Measurements from ENCODE around the gene TBC1D10B. TPM values are rescaled to one million over a fixed set of nuclear protein-coding genes. Genes with fewer than 3 reads are reported as not detected.

The TBC1D10B gene, protein sequence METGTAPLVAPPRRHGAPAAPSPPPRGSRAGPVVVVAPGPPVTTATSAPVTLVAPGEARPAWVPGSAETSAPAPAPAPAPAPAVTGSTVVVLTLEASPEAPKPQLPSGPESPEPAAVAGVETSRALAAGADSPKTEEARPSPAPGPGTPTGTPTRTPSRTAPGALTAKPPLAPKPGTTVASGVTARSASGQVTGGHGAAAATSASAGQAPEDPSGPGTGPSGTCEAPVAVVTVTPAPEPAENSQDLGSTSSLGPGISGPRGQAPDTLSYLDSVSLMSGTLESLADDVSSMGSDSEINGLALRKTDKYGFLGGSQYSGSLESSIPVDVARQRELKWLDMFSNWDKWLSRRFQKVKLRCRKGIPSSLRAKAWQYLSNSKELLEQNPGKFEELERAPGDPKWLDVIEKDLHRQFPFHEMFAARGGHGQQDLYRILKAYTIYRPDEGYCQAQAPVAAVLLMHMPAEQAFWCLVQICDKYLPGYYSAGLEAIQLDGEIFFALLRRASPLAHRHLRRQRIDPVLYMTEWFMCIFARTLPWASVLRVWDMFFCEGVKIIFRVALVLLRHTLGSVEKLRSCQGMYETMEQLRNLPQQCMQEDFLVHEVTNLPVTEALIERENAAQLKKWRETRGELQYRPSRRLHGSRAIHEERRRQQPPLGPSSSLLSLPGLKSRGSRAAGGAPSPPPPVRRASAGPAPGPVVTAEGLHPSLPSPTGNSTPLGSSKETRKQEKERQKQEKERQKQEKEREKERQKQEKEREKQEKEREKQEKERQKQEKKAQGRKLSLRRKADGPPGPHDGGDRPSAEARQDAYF
- 23.7 TPM for total RNA-seq
- long read RNA-seq, transcript TBC1D10B-201 (9 exons, 3,350 nt): major isoform, 19 of 34 reads
- long read RNA-seq, partial matches to known transcripts: 5 of 34 reads
- long read RNA-seq, other reads (novel, unspliced or antisense): 10 of 34 reads

DNA sequence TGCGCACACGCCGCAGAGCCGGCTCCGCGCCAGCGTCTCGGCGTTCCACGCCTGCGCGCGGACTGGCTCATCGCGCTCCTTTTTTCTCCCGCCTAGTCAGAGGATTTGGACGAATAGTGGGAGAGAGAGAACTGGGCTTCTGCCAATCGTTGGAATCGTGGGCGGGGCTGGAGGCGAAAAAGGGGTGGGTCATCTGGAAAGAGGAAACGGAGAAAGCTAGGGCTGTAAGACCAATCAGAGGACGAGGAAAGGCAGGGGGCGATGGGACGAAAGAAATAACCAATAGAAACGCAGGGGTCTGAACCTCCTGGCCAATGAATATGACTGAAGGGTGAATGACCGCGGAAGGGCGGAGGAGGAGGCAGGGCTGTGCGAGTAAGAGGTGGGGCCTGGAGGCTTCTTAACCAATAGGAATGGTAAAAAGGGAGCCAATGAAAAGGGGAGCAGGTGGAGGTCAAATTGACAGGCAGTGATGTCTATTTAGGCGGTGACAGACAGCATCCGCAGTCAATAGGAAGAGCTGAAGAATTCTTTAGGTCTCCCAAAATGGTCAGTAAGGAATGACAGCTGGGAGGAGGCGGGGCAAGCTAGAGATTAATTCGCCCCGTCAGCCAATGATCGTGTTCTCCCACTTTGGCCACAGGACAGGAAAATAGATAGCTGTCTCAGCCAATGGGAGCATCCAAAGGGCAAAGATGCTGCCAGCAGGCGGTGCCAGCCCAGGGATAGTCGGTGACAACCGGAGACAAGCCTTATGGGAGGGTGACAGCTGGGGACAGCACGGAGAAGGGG, at the start of gene TBC1D10B:
Gene TBC1D10B, minus strand, starts transcription at position 39 of the 792 bp plus-strand sequence. CDS start 311 bp downstream, outside the sequence.
- peak; percentile 98 for DNase-seq (ENCODE audit: low spot score)
- intact Hi-C loops (cut with DNase I): no loop called here

DNA sequence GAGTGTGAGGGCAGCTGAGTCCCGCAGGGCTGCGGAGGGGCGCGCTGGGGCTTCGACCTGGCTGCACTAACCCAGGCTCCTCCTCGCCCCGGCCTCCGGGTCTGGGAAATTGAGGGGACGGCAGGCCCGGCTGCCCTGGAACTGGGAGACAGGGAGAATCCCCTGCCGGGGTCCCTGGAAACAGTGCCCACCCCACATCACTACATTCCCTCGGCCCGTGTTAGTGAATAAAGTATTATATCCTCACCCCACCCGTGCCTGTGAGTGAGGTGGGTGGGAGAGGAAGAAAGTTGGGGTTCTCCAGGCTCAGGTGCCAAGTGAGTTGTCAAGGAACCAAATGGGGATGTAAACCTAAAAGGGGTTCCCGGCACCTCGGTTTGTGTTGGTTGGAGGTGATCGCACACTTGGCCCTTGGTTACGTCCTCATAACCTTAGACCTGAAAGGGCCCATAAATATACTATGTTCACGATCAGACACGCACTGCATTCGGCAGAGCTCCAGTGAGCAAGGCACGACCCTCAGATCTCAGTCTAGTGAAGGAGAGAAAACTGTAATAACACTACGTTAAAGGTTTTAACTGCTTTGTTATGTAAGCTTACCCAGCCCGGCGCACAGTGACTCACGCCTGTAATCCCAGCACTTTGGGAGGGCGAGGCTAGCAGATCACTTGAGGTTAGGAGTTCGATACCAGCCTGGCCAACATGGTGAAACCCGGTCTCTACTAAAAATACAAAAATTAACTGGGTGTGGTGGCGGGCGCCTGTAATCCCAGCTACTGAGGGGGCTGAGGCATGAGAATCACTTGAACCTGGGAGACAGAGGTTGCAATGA, 48.3 kb upstream of the TBC1D10B start:
- DNase-seq (ENCODE audit: low spot score): no peak
- intact Hi-C loops (cut with DNase I): loop anchor here (10.0 kb wide), 1 partner anchor 324 kb away; the partner anchor contains the start of genes TBX6 and YPEL3

DNA sequence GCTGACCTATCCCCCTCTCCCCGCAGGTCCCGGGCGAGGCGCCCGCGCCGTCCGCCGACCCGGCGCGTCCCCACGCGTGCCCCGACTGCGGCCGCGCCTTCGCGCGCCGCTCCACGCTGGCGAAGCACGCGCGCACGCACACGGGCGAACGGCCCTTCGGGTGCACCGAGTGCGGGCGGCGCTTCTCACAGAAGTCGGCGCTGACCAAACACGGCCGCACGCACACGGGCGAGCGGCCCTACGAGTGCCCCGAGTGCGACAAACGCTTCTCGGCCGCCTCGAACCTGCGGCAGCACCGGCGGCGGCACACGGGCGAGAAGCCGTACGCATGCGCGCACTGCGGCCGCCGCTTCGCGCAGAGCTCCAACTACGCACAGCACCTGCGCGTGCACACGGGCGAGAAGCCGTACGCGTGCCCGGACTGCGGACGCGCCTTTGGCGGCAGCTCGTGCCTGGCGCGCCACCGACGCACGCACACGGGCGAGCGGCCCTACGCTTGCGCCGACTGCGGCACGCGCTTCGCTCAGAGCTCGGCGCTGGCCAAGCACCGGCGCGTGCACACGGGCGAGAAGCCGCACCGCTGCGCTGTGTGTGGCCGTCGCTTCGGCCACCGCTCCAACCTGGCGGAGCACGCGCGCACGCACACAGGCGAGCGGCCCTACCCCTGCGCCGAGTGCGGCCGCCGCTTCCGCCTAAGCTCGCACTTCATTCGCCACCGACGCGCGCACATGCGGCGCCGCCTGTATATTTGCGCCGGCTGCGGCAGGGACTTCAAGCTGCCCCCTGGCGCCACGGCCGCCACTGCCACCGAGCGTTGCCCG, 47.4 kb upstream of the TBC1D10B start:
- intact Hi-C loops (cut with DNase I): loop anchor here (10.0 kb wide), 1 partner anchor 323 kb away; the partner anchor contains the start of genes TBX6 and YPEL3
- peak; percentile 89 for DNase-seq (ENCODE audit: low spot score)

DNA sequence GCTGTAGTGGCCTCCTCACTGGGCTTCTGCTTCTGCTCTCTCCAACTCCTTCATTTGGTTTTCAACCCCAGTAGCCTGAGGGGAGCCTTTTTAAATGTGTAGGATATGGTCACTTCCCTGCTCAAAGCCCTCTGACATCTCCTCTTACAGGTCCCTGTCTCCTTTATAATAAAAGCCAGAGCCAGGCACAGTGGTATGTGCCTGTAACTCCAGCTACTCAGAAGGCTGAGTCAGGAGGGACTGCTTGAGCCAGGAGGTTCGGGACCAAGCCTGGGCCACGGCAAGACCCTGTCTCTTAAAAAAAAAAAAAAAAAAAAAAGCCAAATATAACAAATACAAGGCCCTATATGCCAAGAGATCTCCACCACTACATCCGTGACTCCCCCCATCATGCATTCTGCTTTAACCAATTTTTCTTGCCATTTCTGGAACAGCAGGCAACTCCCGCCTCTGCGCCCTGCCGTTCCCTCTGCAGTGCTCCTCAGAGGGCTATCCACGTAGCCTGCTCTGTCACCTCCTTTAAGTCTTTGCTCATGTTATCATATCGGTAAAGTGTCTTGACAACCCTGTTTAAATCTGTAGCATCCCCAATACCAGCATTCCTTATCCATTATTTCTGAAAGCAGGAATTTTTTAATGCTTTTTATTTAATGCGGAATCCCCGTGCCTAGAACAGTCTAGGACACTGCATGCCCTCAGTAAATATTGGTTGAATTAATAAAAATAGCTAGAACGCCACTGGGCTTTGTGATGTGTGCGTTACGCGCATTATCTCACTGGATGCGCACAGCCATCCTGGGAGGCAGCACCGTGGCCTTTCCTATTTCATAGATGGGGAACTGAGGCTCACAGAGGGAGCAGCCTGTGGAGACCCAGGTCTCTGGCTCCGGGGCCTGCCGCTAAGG, 46.6 kb upstream of the TBC1D10B start:
- DNase-seq (ENCODE audit: low spot score): no peak
- intact Hi-C loops (cut with DNase I): loop anchor here (10.0 kb wide), 1 partner anchor 322 kb away; the partner anchor contains the start of genes TBX6 and YPEL3

DNA sequence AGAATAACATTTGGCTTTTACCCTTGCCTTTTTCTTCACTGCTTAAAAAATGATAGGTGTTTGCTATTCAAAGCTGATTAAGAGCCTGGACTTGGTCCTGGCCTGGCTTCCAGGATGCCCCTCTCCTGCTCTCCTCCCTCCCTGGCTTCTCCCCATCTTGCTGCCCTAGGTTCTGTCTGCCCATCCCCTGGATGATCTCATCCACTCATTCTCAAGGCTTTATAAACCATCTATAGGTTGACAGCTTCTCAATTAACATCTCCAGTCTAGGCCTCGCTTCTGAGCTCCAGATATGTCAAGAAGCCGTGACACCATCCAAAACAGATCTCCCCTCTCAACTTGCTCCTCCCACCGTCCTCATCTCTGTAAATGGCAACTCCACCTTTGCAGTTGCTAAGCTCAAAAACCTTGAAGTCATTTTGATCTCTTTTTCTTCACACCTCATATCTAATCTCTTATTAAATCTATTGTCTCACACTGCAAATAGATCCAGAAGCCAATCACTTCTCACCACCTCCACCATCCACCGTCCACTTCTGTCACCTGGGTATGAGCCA, 45.8 kb upstream of the TBC1D10B start:
- intact Hi-C loops (cut with DNase I): loop anchor here (10.0 kb wide), 1 partner anchor 321 kb away; the partner anchor contains the start of genes TBX6 and YPEL3

DNA sequence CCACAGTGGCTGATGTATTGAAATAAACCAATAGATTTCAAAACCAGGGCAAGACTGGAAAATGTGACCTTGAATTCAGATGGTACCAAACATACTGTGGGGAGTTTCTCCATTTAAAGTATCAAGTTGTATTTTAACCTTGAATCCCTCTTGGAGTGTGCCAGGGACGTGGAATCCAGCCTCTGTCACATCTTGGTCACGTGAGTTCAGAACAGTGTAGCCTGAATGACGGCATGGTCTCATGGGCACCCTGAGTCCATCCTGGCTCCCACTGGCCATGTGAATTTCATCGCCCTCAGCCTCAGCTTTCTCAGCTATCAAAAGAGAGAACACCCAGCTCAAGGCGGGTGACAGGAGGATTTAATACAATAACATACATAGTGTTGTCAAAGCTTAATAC, 43.9 kb upstream of the TBC1D10B start:
- no peak for DNase-seq (ENCODE audit: low spot score)
- intact Hi-C loops (cut with DNase I): loop anchor here (10.0 kb wide), 1 partner anchor 319 kb away; the partner anchor contains the start of genes TBX6 and YPEL3

More for the DNA sequence above, 45.8 kb upstream of the TBC1D10B start:
- no peak for DNase-seq (ENCODE audit: low spot score)

DNA sequence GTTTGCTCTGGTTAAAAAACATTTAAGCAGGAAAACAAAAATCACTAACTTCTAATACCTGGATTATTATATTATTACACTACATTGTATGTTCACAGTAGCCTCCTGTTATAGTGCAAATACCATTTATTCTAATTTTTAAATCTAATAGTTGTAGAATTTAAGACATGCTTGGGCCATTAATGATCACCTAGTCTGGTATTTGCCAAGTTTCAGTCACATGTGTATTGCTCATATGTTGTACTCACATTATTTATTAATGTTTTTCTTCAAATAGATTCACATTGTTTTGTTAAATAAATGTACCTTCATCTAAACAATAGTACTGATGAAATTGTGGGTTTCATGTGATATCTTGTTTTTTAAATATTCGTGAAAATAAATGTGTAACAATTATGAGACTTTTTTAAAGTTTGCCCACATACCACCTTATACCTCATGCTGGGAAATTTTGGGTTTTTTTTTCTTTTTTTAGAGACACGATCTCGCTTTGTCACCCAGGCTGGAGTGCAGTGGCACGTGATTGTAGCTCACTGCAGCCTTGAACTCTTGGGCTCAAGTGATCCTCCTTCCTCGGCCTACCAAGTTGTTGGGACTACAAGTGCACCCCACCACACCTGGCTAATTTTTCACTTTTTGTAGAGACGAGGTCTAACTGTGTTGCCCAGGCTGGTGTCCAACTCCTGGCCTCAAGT, 43.0 kb upstream of the TBC1D10B start:
- intact Hi-C loops (cut with DNase I): loop anchor here (10.0 kb wide), 1 partner anchor 318 kb away; the partner anchor contains the start of genes TBX6 and YPEL3
- DNase-seq (ENCODE audit: low spot score): no peak

DNA sequence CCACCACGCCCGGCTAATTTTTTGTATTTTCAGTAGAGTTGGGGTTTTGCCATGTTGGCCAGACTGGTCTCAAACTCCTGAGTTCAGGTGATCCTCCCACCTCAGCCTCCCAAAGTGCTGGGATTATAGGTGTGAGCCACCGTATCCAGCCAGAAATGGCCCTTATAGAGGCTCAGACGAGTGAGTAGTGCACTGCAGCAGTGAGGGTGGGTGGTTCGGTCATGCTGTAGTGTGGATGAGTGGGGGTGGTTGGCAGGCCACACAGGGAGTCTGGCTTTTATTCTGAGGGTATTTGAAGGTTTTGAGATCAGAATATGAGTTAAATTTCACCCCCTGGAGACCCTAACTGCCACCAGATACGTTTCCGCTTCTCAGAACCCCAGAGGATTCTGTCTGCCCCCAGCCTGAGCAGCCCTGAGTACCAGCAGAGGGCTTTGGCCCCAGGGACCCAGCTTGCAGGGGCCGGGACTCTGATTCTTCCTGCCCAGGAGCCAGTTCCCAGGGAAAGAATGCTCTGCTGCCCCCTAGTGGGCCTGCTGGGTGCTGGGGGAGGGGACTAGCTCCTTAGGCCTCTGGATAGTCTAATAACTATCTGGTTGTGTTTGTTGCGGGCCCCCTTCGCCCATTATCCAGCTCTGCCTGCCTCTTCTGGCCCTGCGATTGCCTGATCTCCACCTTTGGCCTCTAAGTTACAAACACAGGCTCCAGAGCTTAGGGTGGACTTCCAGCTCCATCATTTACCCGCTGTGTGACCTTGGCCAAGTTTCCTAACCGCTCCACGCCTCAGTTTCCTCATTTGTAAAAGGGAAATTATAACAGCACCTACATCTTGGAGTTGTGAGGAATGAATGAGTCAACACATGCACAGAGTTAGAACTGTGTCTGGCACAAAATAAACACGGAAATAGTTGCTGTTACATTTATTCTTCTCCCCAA, 39.1 kb upstream of the TBC1D10B start:
- DNase-seq (ENCODE audit: low spot score): peak; percentile 95
- intact Hi-C loops (cut with DNase I): loop anchor here (10.0 kb wide), 1 partner anchor 315 kb away; the partner anchor contains the start of genes TBX6 and YPEL3

DNA sequence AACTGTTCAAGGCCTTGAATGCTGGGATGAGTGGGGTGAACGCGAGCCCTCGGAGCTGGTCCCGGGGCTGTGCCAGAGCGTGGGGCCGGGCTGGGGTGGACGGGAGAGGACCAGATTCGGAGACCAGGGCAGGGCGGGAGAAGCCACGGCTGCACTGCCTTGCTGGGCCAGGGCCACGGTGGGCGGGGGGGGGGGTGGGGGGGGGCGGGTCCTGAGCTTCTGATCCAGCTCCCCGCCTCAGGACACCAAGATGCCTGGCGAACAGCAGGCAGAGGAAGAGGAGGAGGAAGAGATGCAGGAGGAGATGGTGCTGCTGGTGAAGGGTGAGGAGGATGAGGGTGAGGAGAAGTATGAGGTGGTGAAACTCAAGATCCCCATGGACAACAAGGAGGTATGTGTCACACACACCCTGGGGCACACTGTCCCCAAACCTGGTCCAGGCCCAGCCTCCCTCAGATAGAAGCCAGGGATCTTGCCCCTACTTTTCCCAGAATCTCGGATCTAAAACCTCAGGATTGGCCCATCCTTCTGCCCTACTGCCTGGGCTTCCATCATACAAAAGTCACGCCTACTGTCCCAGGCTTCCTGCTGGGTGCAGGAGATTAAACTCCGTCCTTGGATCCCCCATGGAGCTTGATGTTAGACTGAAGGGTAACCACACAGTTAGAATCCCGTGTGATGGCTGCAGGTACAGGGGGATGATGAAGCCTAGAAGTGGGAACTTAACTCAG, 37.7 kb upstream of the TBC1D10B start:
- no peak for DNase-seq (ENCODE audit: low spot score)
- intact Hi-C loops (cut with DNase I): loop anchor here (2.0 kb wide), 1 partner anchor 29 kb away; no protein-coding TSS in a partner anchor

DNA sequence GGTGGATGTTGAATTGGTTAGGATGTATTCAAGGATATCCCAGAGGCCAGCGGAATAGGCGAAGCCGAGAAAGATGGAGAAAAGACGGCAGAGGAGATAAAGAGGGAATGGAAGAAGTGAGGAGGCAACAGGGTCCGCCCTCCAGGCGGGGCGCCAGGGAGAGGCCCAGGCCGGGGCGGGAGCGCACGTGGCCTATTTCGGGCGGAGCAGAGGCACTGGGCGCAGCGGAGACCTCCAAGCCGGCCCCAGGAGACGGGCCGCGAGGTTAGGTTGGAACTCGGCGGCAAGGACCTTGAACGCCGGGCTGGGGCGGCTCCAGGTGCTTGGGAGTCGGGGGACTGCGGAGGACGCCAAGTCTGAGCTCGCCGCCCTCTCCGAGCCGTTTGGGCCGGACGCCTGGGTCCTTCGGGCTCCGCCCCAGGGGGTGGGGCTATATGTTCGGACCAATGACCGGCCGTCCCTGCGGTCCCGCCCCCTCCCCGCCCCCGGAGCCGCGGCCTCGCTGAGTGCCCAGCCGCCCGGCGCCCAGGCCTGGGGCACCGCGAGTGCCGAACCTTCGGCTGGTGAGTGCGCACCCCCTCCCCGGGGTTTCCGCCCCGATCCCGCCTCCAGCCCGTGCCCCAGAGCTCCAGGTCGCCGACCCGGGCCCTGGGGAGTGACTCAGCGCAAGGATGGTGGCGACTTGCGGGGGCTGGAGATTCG, 37.0 kb upstream of the TBC1D10B start, which contains the start of gene ZNF771:
Gene ZNF771, plus strand, starts transcription at position 505 of the 702 bp plus-strand sequence. CDS start 448 bp downstream, outside the sequence.
- intact Hi-C loops (cut with DNase I): loop anchor here (2.0 kb wide), 1 partner anchor 28 kb away; no protein-coding TSS in a partner anchor
- DNase-seq (ENCODE audit: low spot score): peak; percentile 97

DNA sequence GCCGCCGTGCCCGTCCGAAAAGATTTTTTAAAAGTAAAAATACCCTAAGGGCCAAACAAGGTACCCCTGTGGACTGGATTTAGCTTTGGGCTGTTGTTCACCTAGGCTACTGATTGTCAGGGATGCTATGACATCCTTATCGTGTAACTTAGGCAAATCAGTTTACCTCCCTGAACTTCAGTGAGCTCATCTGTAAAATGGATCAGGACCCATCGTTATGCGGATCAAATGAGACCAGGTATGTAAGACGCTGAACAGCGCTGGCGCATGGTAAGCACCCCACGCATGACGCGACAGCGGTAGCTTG, 36.5 kb upstream of the TBC1D10B start:
- intact Hi-C loops (cut with DNase I): loop anchor here (2.0 kb wide), 1 partner anchor 28 kb away; no protein-coding TSS in a partner anchor
- DNase-seq (ENCODE audit: low spot score): no peak

DNA sequence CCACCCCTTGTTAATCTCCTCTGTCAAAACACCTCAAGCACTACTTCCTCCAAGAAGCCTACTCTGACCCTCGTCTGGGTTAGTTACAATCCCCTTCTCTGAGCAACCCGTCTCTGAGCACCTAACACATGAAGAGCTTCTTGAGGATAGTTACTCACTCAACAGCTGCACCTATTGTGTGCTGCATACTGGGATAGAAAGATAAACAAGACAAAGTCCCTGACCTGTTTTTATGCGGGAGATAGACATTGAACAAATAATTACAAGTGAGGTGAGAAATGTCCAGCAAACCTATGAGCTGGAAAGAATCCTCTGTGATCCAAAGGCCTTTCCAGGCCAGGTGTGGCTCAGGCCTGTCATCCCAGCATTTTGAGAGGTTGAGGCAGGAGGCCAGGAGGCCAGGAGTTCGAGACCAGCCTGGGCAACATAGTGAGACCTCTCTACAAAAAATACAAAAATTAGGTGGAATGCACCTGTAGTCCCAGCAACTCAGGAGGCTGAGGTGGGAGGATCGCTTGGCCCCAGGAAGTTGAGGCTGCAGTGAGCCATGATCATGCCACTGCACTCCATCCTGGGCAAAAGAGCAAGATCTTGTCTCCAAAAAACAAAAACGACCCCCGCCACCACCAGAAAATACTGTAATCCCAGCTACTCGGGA, 31.6 kb upstream of the TBC1D10B start:
- no peak for DNase-seq (ENCODE audit: low spot score)
- intact Hi-C loops (cut with DNase I): no loop called here

Data from cardiac septum (tissue), 1 donor.